Dedifferentiated amniotic fluid mesenchymal stem cell (primary cell): ENCODE data around the gene NET1.
A peak's percentile ranks its signal among the peaks of the same experiment; 100 is the strongest.
"Not testable (repeated sequence)": the region's sequence is repeated elsewhere in the genome, so short reads cannot be mapped to it uniquely, and the experiment has no call there.

Experiments used
- DNase-seq: peaks from one replicate; pipeline ENCODE4 v3.0.0-alpha.2; 2016; ENCODE audit errors: extremely low spot score

NET1 gene

GRCh38 chr10:5399332-5399731, 13.0 kb upstream of the NET1 start:
- DNase-seq, result no peak

- no peak for DNase-seq
These were observed 11.7 kb upstream of the NET1 start for GRCh38 chr10:5400468-5401240.

GRCh38 chr10:5402798-5403197, 9.6 kb upstream of the NET1 start:
- DNase-seq, result no peak

GRCh38 chr10:5404208-5405041, 7.9 kb upstream of the NET1 start, which contains the start of gene TUBAL3:
Gene TUBAL3 (minus strand): TSS chr10:5404828. CDS start chr10:5404792, 36 bp downstream.
- DNase-seq, result no peak

GRCh38 chr10:5406918-5407317, 5.4 kb upstream of the NET1 start:
- no peak for DNase-seq

GRCh38 chr10:5410787-5411186, 1.6 kb upstream of the NET1 start:
- DNase-seq, result not testable (repeated sequence)

GRCh38 chr10:5411941-5412276, 448 bp upstream of the NET1 start:
- DNase-seq, result no peak

- no peak for DNase-seq
These were observed 918 bp downstream of the NET1 start for GRCh38 chr10:5413012-5413938.

- no peak for DNase-seq
These were observed 4.6 kb downstream of the NET1 start for GRCh38 chr10:5416981-5417380.

GRCh38 chr10:5418584-5418983, 6.2 kb downstream of the NET1 start:
- DNase-seq, result no peak

- DNase-seq, result no peak
These were observed 7.2 kb downstream of the NET1 start for GRCh38 chr10:5419466-5420094.

- no peak for DNase-seq
These were observed 11.4 kb downstream of the NET1 start for GRCh38 chr10:5423771-5424170.

- DNase-seq, result no peak
These were observed 12.4 kb downstream of the NET1 start for GRCh38 chr10:5424751-5425150.

GRCh38 chr10:5428133-5428532, 15.8 kb downstream of the NET1 start:
- no peak for DNase-seq

GRCh38 chr10:5433182-5433581, 20.8 kb downstream of the NET1 start:
- no peak for DNase-seq

GRCh38 chr10:5434017-5434753, 21.8 kb downstream of the NET1 start:
- DNase-seq, result peak; percentile 59

- no peak for DNase-seq
These were observed 23.0 kb downstream of the NET1 start for GRCh38 chr10:5435328-5435727.

GRCh38 chr10:5440206-5440605, 27.8 kb downstream of the NET1 start:
- DNase-seq, result no peak

- no peak for DNase-seq
These were observed 28.7 kb downstream of the NET1 start for GRCh38 chr10:5441106-5441505.

GRCh38 chr10:5442065-5442989, 30.0 kb downstream of the NET1 start:
- peak; percentile 68 for DNase-seq
